HG03378 (cell line): ENCODE measurements around the gene PPAT.
"Not testable (repeated sequence)": the region's sequence is repeated elsewhere in the genome, so short reads cannot be mapped to it uniquely, and the experiment has no call there.

Source experiments
- ATAC-seq: cut with Tn5 transposase; IDR thresholded peaks from one replicate; pipeline ENCODE4 v1.9.1; 2021; ENCODE audit warnings: mild to moderate bottlenecking, moderate library complexity; ENCODE audit not compliant: unreplicated experiment

Gene PPAT

GRCh38 chr4:56435140-56435926 lies at the start of gene PPAT:
TSS of gene PPAT (minus strand) at chr4:56435615. CDS start at chr4:56435477, 138 bp downstream.
- peak; percentile 72 for ATAC-seq

- no peak for ATAC-seq
These were observed 45.3 kb upstream of the PPAT start for GRCh38 chr4:56480691-56481090.

GRCh38 chr4:56477192-56477702 lies 41.8 kb upstream of the PPAT start:
- ATAC-seq = no peak

- peak; percentile 50 for ATAC-seq
These were observed 40.5 kb upstream of the PPAT start for GRCh38 chr4:56475917-56476316.

GRCh38 chr4:56469489-56470210 lies 34.2 kb upstream of the PPAT start:
- ATAC-seq = no peak

GRCh38 chr4:56468097-56468422 lies 32.6 kb upstream of the PPAT start:
- ATAC-seq = peak; percentile 52

GRCh38 chr4:56467284-56468096 lies 32.1 kb upstream of the PPAT start, which contains the start of gene SRP72:
TSS of gene SRP72 (plus strand) at chr4:56467617. CDS start at chr4:56467636, 19 bp downstream.
- ATAC-seq = peak; percentile 87

- no peak for ATAC-seq
These were observed 31.5 kb upstream of the PPAT start for GRCh38 chr4:56466910-56467283.

- not testable (repeated sequence) for ATAC-seq
These were observed 30.9 kb upstream of the PPAT start for GRCh38 chr4:56466296-56466761.

- ATAC-seq = no peak
These were observed 30.3 kb upstream of the PPAT start for GRCh38 chr4:56465599-56466295.

GRCh38 chr4:56464581-56464980 lies 29.2 kb upstream of the PPAT start:
- ATAC-seq = no peak

GRCh38 chr4:56463711-56464110 lies 28.3 kb upstream of the PPAT start:
- no peak for ATAC-seq

GRCh38 chr4:56462157-56462556 lies 26.7 kb upstream of the PPAT start:
- ATAC-seq = no peak

GRCh38 chr4:56460085-56460484 lies 24.7 kb upstream of the PPAT start:
- ATAC-seq = no peak

GRCh38 chr4:56450342-56450741 lies 14.9 kb upstream of the PPAT start:
- no peak for ATAC-seq

- ATAC-seq = not testable (repeated sequence)
These were observed 14.1 kb upstream of the PPAT start for GRCh38 chr4:56449475-56449874.

GRCh38 chr4:56448301-56448700 lies 12.9 kb upstream of the PPAT start:
- ATAC-seq = no peak

- no peak for ATAC-seq
These were observed 10.3 kb upstream of the PPAT start for GRCh38 chr4:56445699-56446098.

GRCh38 chr4:56444719-56445118 lies 9.3 kb upstream of the PPAT start:
- no peak for ATAC-seq

GRCh38 chr4:56440983-56441382 lies 5.6 kb upstream of the PPAT start:
- no peak for ATAC-seq

GRCh38 chr4:56438766-56439165 lies 3.4 kb upstream of the PPAT start:
- no peak for ATAC-seq
